ENCODE measurements around the gene LETMD1.
"Not testable (repeated sequence)": the region's sequence is repeated elsewhere in the genome, so short reads cannot be mapped to it uniquely, and the experiment has no call there.

The LETMD1 gene

GRCh38 chr12:51075390-51075789 lies 27.3 kb downstream of the LETMD1 start:
- Histone ChIP-seq H3K36me3 (replicated peaks; ENCODE audit: insufficient read depth, low read length) (peaks cover 2% of the 10 kb centered on the region; the same call in 1 of the 2 replicates), H3K4me1 (ENCODE audit: low read length) (no peaks in the 10 kb centered on the region), H3K9ac (ENCODE audit: low read length) (no peak overlapping the region), H3K9me2 (replicated peaks; ENCODE audit: insufficient read depth, low read length) (no peaks in the 10 kb centered on the region), H3K27ac (ENCODE audit: low read length) (no peak overlapping the region), H3K4me3 (ENCODE audit: low read length) (no peak overlapping the region), H3K4me2 (ENCODE audit: low read depth, low read length) (no peak overlapping the region), H3F3A (ENCODE audit: insufficient read depth, low read length) (no peaks in the 10 kb centered on the region), H2AFZ (ENCODE audit: low read length) (no peak overlapping the region), H3K79me2 (ENCODE audit: low read length) (no peaks in the 10 kb centered on the region), H3K27me3 (replicated peaks; ENCODE audit: insufficient read depth, low read length) (no peaks in the 10 kb centered on the region), H3K9me3 (replicated peaks; ENCODE audit: insufficient read depth, low read length) (no peaks in the 10 kb centered on the region), H4K20me1 (ENCODE audit: insufficient read depth, low read length) (no peaks in the 10 kb centered on the region)
- TF ChIP-seq CTCF (IDR thresholded peaks at IDR 0.05; ENCODE audit: low read length) (no peak), EZH2phosphoT487 (IDR thresholded peaks at IDR 0.05; ENCODE audit: low read length) (no peak), EZH2 (optimal IDR thresholded peaks at IDR 0.05; ENCODE audit: low read depth, low read length) (no peak)
- no peak for DNase-seq

- TF ChIP-seq EZH2phosphoT487 (IDR thresholded peaks at IDR 0.05; ENCODE audit: low read length) (no peak), CTCF (IDR thresholded peaks at IDR 0.05; ENCODE audit: low read length) (no peak), EZH2 (optimal IDR thresholded peaks at IDR 0.05; ENCODE audit: low read depth, low read length) (no peak)
- no peak overlapping the region for H3K4me3 ChIP-seq (ENCODE audit: low read length)
- no peaks in the 10 kb centered on the region for H3F3A ChIP-seq (ENCODE audit: insufficient read depth, low read length)
- no peaks in the 10 kb centered on the region for H3K9me3 ChIP-seq (replicated peaks; ENCODE audit: insufficient read depth, low read length)
- no peaks in the 10 kb centered on the region for H3K27me3 ChIP-seq (replicated peaks; ENCODE audit: insufficient read depth, low read length)
- no peak overlapping the region for H3K9ac ChIP-seq (ENCODE audit: low read length)
- no peaks in the 10 kb centered on the region for H3K4me1 ChIP-seq (ENCODE audit: low read length)
- no peak overlapping the region for H3K27ac ChIP-seq (ENCODE audit: low read length)
- H3K4me2 ChIP-seq (ENCODE audit: low read depth, low read length) = no peak overlapping the region
- no peak for DNase-seq
- no peaks in the 10 kb centered on the region for H4K20me1 ChIP-seq (ENCODE audit: insufficient read depth, low read length)
- H3K9me2 ChIP-seq (replicated peaks; ENCODE audit: insufficient read depth, low read length) = no peaks in the 10 kb centered on the region
- H3K79me2 ChIP-seq (ENCODE audit: low read length) = no peaks in the 10 kb centered on the region
- H3K36me3 ChIP-seq (replicated peaks; ENCODE audit: insufficient read depth, low read length) = 0 out of 2 replicates have a peak, but pooled peaks cover 2% of the 10 kb centered on the region
- H2AFZ ChIP-seq (ENCODE audit: low read length) = no peak overlapping the region
Observed at GRCh38 chr12:51076236-51076930, 28.3 kb downstream of the LETMD1 start.

- DNase-seq = no peak
- Histone ChIP-seq H3K36me3 (replicated peaks; ENCODE audit: insufficient read depth, low read length) (0 out of 2 replicates have a peak, but pooled peaks cover 2% of the 10 kb centered on the region), H4K20me1 (ENCODE audit: insufficient read depth, low read length) (no peaks in the 10 kb centered on the region), H3K79me2 (ENCODE audit: low read length) (no peaks in the 10 kb centered on the region), H3F3A (ENCODE audit: insufficient read depth, low read length) (no peaks in the 10 kb centered on the region), H3K4me3 (ENCODE audit: low read length) (no peak overlapping the region), H3K4me2 (ENCODE audit: low read depth, low read length) (no peak overlapping the region), H3K9ac (ENCODE audit: low read length) (no peak overlapping the region), H3K4me1 (ENCODE audit: low read length) (peaks cover 5% of the 10 kb centered on the region; the same call in 1 of the 2 replicates), H3K27me3 (replicated peaks; ENCODE audit: insufficient read depth, low read length) (no peaks in the 10 kb centered on the region), H3K9me2 (replicated peaks; ENCODE audit: insufficient read depth, low read length) (no peaks in the 10 kb centered on the region), H3K27ac (ENCODE audit: low read length) (no peak overlapping the region), H3K9me3 (replicated peaks; ENCODE audit: insufficient read depth, low read length) (no peaks in the 10 kb centered on the region), H2AFZ (ENCODE audit: low read length) (no peak overlapping the region)
- TF ChIP-seq EZH2phosphoT487 (IDR thresholded peaks at IDR 0.05; ENCODE audit: low read length) (no peak), EZH2 (optimal IDR thresholded peaks at IDR 0.05; ENCODE audit: low read depth, low read length) (no peak), CTCF (IDR thresholded peaks at IDR 0.05; ENCODE audit: low read length) (no peak)
Observed at GRCh38 chr12:51077930-51078329, 29.8 kb downstream of the LETMD1 start.

GRCh38 chr12:51078346-51078745 lies 30.2 kb downstream of the LETMD1 start:
- not testable (repeated sequence) for H3K4me3 ChIP-seq (ENCODE audit: low read length); H3K79me2 ChIP-seq (ENCODE audit: low read length); H3K27me3 ChIP-seq (replicated peaks; ENCODE audit: insufficient read depth, low read length); H3K4me2 ChIP-seq (ENCODE audit: low read depth, low read length); H3K9ac ChIP-seq (ENCODE audit: low read length); H3K4me1 ChIP-seq (ENCODE audit: low read length); H2AFZ ChIP-seq (ENCODE audit: low read length); H3K9me3 ChIP-seq (replicated peaks; ENCODE audit: insufficient read depth, low read length); H3K36me3 ChIP-seq (replicated peaks; ENCODE audit: insufficient read depth, low read length); H3K27ac ChIP-seq (ENCODE audit: low read length); H3F3A ChIP-seq (ENCODE audit: insufficient read depth, low read length); H3K9me2 ChIP-seq (replicated peaks; ENCODE audit: insufficient read depth, low read length); DNase-seq; H4K20me1 ChIP-seq (ENCODE audit: insufficient read depth, low read length)

- not testable (repeated sequence) for H4K20me1 ChIP-seq (ENCODE audit: insufficient read depth, low read length); H3K9me2 ChIP-seq (replicated peaks; ENCODE audit: insufficient read depth, low read length); H3K79me2 ChIP-seq (ENCODE audit: low read length); DNase-seq; H2AFZ ChIP-seq (ENCODE audit: low read length); H3K36me3 ChIP-seq (replicated peaks; ENCODE audit: insufficient read depth, low read length); H3K27ac ChIP-seq (ENCODE audit: low read length); H3K4me3 ChIP-seq (ENCODE audit: low read length); H3K4me1 ChIP-seq (ENCODE audit: low read length); H3K9ac ChIP-seq (ENCODE audit: low read length); H3F3A ChIP-seq (ENCODE audit: insufficient read depth, low read length); H3K9me3 ChIP-seq (replicated peaks; ENCODE audit: insufficient read depth, low read length); H3K27me3 ChIP-seq (replicated peaks; ENCODE audit: insufficient read depth, low read length); H3K4me2 ChIP-seq (ENCODE audit: low read depth, low read length)
Observed at GRCh38 chr12:51078866-51079265, 30.7 kb downstream of the LETMD1 start.

Measured in MM.1S (cell line).